ENCODE measurements around the gene C4orf33.

The C4orf33 gene

DNA sequence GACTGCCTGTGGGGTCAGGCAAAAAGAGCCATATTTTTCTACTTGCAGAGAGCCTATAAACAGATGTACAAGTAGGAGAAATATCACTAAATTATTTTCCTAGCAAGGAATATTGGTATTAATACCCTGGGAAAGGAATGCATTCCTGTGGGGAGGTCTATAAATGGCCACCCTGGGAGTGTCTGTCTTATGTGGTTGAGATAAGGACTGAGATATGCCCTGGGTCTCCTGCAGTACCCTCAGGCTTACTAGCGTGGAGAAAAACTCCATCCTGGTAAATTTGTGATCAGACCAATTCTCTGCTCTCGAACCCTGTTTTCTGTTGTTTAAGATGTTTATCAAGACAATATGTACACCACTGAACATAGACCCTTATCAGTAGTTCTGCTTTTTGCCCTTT lies 35.4 kb downstream of the C4orf33 start:
- no peak for DNase-seq

DNA sequence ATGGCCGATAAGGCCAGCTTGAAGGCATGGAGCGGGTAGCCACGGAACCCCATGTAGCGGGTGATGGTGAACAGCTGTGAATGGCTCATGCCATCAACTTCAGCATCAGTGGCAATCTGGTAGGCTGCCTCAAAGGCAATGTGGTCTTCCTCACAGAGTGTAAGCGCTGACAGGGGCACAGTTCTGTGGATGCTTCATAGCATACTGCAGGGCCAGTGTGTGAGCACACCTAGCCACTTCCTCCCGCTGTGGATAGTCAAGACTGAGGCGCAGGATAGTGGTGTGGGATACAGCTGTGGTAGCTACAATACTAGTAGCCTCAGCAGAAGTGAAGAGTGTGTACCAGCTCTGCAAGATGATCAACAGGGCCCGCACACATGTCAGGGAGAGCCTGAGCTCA lies 40.5 kb downstream of the C4orf33 start:
- DNase-seq: no peak

GRCh38 chr4:129138810-129139496 lies 43.0 kb downstream of the C4orf33 start:
- DNase-seq: no peak

GRCh38 chr4:129140521-129140920 lies 44.6 kb downstream of the C4orf33 start:
- DNase-seq: no peak

- no peak for DNase-seq
Measured at GRCh38 chr4:129143359-129143758, 47.4 kb downstream of the C4orf33 start.

DNA sequence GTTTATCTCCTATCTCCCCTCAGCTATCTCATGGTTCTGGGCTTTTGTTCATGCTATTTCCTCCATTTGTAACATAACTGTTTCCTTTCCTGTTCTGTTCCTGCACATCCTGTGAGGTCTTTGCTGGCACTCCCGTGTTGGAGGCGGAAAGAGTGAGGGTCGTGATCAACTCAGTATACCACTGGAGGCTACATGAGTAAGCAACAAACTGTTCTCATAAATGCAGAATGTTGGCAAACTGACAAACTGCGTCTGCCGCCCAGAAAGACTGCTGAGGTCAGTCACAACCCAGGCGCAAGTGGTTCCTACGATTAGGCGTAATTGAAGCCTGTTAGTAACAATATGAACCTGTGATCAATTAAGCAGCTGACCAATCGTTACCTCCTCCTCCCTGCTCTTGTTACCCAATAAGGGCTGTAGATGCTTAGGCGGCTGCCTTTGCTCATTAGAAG lies 48.8 kb downstream of the C4orf33 start:
- DNase-seq: no peak

- no peak for DNase-seq
Measured at GRCh38 chr4:129145222-129145730, 49.3 kb downstream of the C4orf33 start.

DNA sequence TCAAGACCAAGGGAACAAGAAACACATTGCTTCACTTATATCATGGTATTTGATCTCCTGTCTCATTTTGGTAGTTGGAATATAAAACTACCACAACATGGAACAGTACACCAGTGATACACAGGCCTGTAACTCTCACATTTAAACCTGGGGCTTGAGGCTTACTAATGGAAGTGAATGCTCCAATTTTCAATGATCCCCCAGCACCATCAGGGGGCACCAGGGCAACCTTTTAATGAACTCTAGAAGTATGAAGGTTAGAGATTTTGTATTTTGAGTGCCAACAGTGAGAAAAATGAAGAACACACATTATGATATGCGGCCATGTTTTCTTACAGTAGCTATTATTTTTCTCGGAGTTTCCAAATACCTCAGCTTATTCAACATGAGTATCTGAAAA lies 50.7 kb downstream of the C4orf33 start:
- no peak for DNase-seq

GRCh38 chr4:129148892-129149291 lies 52.9 kb downstream of the C4orf33 start:
- DNase-seq: no peak

GRCh38 chr4:129149906-129150305 lies 54.0 kb downstream of the C4orf33 start:
- no peak for DNase-seq

DNA sequence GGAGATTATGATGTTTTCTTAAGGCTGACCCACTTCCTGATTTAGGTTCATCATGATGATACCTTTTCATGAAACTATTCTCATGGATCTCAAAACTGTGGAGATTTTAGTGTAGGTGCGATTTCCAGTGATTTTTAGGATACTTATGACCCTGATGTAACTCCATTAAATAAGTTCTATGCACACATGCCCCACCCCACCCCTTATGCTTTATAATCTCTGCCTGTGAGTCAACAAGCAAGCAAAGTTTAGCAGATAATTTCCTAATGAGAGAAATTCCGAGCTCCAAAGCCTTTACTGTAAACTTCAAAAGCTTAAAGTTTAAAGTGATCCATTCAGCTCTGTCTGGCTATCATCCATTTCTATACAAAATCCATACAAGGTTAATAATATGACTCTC lies 56.4 kb downstream of the C4orf33 start:
- DNase-seq: no peak

DNA sequence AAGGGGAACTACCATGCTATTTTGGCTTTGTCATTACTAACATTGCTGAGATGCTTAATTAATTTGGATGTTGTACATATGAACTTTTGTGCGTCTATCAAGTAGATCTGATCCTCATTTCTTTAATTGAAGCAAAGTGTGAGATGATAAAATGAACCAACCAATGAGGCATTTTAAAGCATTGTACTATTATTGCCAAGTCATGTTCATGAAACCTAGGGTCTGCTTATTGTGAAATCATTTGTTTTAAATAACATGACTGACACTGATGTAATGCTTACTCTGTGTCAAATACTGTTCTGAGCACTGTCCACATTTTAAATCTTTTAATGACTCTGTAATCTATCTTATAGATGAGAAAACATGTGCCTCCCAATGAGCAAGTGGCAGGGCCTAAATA lies 57.7 kb downstream of the C4orf33 start:
- no peak for DNase-seq

GRCh38 chr4:129162450-129162849 lies 66.5 kb downstream of the C4orf33 start:
- DNase-seq: no peak

GRCh38 chr4:129163427-129163826 lies 67.5 kb downstream of the C4orf33 start:
- no peak for DNase-seq

DNA sequence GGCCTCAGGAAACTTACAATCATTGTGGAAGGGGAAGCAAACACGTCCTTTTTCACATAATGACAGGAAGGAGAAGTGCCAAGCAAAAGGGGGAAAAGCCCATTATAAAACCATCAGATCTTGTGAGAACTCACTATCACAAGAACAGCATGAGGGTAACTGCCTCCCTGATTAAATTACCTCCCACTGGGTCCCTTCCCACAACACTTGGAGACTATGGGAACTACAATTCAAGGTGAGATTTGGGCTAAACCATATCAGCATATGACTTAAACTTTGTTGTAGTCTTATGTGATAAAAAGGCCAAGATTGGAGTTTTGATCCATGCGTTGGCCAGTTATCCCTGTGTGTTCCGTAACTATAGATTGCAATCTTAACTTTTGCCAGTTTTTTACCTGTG lies 68.3 kb downstream of the C4orf33 start:
- no peak for DNase-seq

Data from NCI-H187 treated with DMSO at 0.1 percent for 48 hours (cell line).